GM15510 (cell line): ENCODE data around the gene TBXAS1.

ENCODE experiments used
- POLR2A ChIP-seq: IDR thresholded peaks from 3 replicates; pipeline ENCODE4 v1.6.1; 2011; ENCODE audit warnings: borderline replicate concordance; ENCODE audit not compliant: insufficient read length; ENCODE audit errors: extremely low read depth

TBXAS1 gene

DNA sequence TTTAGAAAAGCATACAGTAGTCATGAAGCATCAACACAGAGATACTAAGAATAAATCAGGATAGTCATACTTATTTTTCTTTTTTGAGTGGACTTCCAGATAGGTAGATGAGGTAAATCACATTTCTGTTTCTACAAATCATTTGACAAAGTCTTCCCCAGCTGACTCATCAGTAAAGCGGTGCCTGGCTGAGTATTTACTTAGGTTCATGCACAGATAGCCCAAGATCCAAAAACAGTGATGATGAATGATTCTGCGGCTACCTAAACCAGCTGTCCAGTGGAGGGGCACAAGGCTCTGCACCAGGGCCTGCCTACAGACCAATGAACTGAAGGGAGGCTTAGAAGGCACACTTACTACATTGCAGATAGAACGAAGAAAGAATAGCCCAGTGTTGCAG, 120.6 kb downstream of the TBXAS1 start:
- no peak for TF ChIP-seq POLR2A

DNA sequence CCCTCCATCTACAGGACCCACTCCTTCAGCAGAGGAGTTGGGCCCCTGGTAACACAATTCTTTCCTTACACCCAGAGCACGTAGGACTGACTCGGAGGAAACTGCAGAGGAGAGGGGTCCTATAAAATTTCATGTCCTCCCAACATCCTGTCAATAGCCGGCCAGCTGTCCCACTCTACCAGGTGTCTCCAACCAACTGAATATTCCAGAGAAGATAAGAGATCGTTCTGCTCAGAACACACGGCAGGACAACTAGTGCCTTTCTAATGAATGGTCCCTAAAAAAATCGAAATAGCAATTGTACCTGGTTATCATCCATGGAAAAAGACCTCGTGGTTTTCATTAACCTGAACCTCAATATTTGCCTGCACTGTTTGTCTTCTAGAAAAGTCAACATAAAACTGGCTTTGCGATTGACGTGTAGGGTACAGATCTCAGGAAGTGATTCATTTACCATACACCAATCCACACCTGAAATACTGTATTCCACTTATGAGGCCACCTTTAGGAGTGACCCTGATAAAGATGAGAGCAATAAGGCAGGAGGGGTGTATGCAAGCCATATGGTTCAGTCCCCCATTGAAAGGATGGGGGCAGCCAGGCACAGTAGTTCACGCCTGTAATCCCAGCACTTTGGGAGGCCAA, 121.9 kb downstream of the TBXAS1 start:
- no peak for TF ChIP-seq POLR2A

DNA sequence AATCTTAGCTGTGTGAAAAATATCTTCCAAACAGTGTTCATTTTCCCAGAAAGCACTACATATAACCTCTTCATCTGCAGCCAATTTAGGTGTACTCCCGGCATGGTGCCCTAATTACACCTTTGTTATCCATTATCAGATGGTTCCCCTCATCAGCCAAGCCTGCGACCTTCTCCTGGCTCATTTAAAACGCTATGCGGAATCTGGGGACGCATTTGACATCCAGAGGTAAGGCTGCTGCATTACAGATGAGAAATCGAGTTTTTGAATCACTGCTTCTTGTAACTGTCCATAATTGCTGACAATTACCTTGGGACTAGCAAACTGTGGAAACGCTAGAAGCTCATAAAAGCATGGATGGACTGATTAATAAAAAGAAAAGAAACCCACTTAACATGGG, 124.2 kb downstream of the TBXAS1 start:
- no peak for TF ChIP-seq POLR2A

DNA sequence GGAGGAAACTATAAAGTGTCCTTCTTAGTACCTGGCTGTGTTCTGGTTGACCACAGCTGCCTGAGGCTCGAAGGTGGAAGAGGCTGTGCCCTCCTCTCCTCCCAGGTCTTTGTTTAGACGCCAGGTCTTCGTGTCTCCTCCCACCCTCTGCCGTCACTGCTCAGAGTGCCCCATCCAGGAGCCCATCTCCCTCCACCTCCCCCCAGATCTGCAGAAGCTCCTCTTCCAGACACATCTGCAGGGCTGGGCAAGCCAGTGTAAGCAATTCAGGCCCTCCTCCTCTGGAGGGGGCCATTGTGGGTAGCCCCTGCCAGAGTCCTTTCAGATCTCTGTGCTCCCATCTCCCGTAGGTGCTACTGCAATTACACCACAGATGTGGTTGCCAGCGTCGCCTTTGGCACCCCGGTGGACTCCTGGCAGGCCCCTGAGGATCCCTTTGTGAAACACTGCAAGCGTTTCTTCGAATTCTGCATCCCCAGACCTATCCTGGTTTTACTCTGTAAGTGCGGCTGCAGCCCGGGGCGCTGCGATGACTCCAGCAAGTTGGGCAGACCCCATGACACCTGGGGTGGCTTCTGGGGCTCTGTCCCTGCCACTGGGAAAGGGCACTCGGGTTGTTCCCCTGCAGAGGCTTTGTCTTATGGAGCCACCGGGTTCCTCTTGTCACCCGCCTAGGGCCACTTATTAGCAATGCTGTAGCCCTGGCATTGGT, 126.2 kb downstream of the TBXAS1 start:
- no peak for TF ChIP-seq POLR2A

DNA sequence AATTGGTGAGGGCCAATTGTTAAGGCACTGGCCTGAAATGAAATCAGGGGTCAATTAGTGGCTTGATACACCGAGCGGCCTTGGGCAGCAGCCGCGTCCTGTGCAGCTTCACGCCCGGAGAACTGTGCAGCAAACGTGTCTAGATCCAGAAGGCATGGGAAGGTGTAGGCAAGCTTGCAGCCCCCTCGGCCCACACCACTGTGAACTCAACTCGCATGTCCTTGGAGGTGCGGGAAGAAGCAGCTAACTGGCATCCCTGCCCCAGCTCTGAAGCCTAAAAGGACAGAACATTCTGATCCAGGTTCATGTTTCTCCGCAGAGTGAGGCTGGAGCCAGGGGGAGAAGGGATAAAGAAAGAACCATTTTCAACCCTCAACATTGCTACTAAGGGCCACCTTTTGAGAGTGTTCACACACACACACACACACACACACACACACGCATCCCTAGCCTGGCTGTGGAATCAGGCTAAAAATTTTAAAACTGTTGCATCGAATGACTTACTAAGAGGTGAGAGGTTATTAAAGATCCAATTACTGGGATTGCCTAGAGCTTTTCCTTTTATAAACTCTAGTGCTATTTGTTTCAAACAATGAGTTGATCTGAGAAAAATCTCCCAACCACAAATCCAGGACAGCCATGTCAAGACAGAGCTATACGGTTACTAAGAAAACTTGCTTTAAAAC, 129.7 kb downstream of the TBXAS1 start:
- TF ChIP-seq POLR2A = no peak

DNA sequence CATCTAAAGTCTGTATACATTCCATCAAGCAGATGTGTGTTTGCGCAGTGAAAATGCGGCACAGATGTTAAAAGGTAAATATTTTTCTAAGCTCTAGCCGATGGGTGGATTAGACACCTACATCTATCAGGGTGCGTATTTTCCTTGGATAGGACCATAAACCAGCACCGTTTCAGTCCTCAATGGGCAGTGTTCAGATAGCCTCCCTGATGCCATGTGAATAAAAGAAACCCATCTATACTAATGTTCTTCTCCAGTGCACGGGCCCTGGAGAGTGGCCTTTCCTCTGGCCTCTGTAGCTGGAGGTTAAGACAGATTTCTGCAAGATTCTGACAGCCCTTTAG, 130.2 kb downstream of the TBXAS1 start:
- TF ChIP-seq POLR2A = no peak

DNA sequence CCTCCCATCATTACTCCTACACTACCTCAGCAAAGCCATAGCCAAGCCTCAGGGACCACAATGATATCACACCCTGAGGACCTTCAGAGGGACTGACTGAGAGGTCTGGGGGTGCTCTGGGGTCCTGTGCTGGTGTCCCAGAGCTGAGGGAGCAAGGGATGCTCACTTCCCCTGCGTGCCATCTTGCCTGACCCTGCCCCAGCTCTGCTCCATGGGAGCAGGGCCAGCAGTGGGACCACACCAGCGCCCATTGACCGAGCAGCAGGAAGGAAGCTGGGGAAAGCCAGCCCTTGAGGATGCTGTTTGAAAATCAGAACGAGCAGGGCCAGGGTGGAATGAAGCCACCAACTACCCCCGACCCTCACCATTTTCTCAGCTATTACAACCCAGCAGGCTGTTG, 130.7 kb downstream of the TBXAS1 start:
- TF ChIP-seq POLR2A = no peak

DNA sequence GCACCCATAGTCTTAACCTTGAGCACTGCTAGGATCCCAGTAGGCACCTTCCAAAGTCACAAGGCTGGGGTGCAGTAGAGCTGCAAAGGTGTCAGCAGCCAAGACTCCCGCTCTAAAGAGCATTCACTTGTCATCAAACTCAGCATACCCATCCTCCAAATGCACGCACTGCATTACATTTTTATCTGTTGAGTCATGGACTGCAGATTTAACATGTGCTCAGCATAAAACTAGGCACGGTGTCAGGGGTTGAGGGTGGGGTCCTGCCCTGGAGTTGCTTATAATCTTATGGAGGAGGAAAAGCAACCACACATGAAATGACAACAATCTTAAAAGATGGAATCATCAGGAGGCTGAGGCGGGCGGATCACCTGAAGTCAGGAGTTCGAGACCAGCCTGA, 131.1 kb downstream of the TBXAS1 start:
- no peak for TF ChIP-seq POLR2A

DNA sequence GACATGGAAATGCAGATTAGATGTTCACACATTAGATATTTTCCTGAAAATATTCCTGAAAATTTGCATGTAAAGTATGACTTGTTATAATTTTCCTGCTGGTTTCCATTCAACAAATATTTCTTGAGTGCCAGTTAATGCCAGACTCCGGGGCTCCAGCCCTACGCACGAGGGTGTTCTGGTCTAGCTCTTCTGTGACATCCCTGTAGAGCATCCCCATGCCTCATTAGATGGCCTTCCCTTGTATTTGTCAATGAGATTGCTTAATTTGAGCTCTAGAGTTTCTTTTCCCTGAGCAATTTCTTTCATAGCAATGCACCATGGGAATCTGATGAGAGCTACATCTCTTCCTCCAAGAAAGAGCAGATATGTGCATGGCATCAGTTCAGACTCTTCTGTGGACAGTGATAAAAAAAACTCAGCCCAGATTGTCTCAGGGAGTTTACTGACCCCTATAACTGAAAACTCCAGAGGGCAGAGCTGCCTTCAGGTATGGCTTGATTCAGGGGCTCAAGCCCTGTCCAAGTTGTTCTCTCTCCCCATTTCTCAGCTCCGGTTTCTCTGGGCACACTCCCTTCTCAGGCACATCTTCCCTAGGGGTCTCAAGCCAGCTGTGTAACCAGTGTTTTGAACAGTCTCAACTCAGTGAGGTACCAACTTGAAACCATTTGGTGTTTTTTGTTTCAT, 137.0 kb downstream of the TBXAS1 start:
- TF ChIP-seq POLR2A = no peak

DNA sequence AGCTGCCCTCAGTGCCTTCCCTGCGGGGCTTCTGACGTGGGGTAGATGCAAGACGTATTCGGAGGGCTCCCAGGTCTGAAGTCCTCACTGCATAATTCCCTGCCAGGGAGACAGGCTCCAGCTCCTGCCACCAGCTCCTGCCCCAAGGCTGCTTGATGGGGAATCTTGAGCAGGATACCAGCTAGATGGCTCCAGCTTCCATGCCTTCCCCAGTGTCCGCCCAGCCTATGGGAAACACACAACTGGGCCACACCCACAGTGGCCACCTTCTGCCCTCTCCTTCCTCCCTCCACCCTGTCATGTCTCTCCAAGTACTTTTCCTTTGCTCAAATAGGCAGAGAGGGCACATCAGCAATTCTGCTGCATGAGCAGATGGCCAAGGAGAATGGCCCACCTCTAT, 137.9 kb downstream of the TBXAS1 start:
- no peak for TF ChIP-seq POLR2A

DNA sequence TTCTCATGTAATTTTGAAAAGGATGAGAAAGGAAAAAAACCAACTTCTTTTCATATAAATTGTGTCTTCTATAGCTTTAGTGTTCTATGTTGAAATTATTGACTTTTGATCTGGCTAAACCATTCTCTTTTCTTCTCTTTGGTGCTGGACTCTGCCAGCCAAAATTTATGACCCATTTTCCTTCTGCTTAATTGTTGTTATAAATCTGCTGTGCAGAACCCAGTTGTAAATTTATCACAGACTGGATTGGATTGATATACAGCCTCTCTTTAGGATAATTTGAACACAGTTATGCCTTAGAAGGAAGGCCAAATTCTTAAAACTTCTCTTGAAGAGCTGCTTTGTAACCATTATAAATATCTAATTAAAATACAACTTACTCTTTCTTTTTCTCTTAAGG, 139.9 kb downstream of the TBXAS1 start:
- no peak for TF ChIP-seq POLR2A

DNA sequence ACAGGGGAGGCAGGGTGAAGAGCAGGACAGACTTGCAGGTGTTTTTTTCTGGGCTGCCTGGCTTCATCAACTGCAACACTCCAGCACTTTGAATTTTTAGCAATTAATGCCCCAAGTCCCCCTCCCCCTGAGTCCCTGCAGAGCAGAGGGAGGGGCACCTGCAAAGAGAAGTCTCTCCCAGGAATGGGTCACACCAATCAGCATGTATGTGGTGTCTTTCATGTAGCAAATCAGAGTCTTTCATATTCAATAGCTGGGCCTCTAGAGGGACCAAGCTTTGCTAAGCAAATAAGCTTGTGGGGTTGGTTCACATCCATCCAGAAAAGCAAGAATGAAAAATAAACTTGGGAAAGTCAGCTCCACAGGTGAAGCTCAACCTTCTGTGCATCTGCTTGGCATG, 143.0 kb downstream of the TBXAS1 start:
- TF ChIP-seq POLR2A = no peak

DNA sequence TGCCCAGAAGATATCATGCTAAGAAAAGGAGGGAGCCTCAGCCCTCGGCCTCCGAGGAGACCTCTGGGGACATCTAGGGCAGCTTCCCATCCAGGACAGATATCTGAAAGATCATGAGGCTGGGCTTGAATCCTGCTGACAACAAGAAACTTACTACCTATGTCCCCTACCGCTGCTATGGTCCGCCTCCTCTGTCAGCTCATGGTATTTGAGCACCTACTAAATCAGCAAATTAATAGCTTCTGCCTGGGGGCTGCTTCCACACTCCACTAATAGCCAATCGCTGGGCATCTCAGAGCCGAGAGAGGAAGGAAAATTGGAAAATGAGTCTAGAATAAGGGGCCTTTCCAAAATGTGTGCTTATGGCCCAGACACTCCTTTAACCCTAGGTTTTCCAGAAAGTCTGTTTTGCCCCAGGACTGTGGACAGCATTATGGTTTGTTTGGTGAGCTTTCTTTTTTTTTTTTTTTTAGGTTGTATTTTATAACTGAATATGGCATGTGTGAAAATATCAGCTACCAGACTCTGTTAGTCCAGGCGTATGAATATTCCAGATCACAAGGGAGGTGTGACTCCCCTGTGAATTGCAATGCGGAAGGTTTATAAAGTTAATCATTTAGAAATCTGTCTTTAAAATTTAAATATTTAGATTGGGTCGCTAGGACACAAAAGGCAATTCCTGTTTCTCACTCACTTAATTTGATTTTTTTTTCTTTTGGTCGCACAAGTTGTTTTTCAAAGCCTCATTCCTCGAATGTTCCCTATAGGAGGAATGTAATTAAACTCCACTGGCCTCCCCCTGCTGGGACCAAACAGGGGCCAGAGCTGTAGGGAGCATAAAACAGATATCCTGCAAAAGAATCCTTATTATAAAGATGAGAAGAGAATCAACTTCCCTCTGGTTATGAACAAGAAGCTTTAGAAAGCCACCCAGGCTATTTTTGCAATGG, 144.3 kb downstream of the TBXAS1 start:
- no peak for TF ChIP-seq POLR2A

DNA sequence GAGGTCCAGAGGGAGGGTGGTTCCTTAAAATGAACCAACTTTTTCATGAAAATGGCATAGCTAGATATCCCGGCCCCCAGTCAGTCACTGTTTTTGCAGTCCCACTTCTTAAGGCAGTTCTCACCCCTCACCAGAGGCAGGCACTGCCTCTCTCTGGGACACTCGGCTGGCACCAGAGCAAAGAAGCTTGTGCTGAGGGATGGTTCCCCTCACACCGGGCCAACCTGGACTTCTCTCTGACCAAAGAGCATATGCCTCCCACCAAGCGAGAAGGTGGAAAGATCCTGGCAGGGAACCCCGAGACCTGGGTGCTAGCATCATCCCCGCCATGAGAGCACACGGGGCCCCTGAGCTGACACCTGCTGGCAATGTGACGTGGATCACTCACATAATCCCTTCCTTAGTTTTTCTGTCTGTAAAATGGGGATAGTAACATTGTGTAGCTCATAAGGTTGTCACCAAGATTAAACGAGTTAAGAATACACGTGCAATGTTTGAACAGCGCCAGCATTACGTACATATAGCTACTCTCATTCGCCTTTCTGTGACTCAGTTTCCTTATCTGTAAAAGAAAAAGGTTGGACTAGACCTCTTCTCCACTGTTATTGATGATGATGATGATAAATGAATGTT, 145.2 kb downstream of the TBXAS1 start:
- no peak for TF ChIP-seq POLR2A

DNA sequence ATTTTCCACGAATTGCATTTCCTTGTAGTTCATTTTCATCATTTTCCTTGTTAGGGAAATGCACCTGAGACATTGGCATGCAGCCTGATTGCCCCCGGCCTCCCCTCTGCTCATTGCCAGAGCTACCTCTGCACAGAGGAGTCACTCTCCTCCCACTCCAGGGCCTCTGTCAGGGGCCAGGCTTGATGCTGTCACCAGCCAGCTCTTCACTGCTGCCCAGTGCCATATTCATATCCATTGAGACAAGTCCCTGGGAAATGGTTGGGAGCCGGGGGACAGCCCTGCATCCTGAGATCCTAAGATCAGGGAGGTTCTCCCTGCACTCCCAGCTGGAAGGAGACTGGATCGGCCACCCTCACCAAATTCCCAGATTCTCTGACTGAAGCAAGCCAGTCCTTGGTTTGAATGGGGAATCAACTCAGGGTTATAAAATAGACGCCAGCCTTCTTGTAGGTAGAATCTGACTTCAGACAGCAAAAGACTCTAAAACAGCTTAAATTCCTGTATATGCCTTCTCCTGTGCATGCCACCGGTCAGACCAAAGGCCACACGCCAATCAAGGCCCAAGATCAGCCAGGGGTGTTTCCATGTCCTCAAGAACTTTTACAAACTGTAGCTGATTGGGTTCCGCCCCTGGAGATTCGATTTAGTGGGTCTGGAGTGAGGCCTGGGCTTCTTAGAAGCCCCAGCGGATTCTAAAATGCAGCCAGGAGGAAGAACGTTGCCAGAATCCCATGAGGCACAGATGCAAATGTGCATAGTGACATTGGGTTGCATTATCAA, 147.2 kb downstream of the TBXAS1 start:
- TF ChIP-seq POLR2A = no peak
